ENCODE results near the gene S100A3.

S100A3 gene

GRCh38 chr1:153549741-153550397 is 811 bp upstream of the S100A3 start:
- no peak for DNase-seq (ENCODE audit: low read depth in 2 of 2)

GRCh38 chr1:153547560-153548551 is 1.2 kb downstream of the S100A3 start:
- no peak for DNase-seq (ENCODE audit: low read depth in 2 of 2)

- no peak for DNase-seq (ENCODE audit: low read depth in 2 of 2)
Measured at GRCh38 chr1:153546796-153547559, 2.1 kb downstream of the S100A3 start.

- no peak for DNase-seq (ENCODE audit: low read depth in 2 of 2)
Measured at GRCh38 chr1:153546371-153546770, 2.7 kb downstream of the S100A3 start.

GRCh38 chr1:153545067-153546055 is 3.7 kb downstream of the S100A3 start, which contains the start of gene S100A4:
Gene S100A4, minus strand, starts transcription at chr1:153545806. Its CDS starts 1,012 bp downstream, at chr1:153544794.
- peak; percentile 71 to 84 for DNase-seq (ENCODE audit: low read depth in 2 of 2)

- DNase-seq (ENCODE audit: low read depth in 2 of 2): no peak
Measured at GRCh38 chr1:153544453-153545066, 4.5 kb downstream of the S100A3 start.

GRCh38 chr1:153543736-153544135 is 5.3 kb downstream of the S100A3 start:
- no peak for DNase-seq (ENCODE audit: low read depth in 2 of 2)

- no peak for DNase-seq (ENCODE audit: low read depth in 2 of 2)
Measured at GRCh38 chr1:153542956-153543711, 5.9 kb downstream of the S100A3 start.

- DNase-seq (ENCODE audit: low read depth in 2 of 2): no peak
Measured at GRCh38 chr1:153541641-153542590, 7.1 kb downstream of the S100A3 start.

GRCh38 chr1:153540394-153541361 is 8.4 kb downstream of the S100A3 start, which contains the start of gene S100A5:
Gene S100A5, minus strand, starts transcription at chr1:153540934. Its CDS starts 743 bp downstream, at chr1:153540191.
- DNase-seq (ENCODE audit: low read depth in 2 of 2): no peak

GRCh38 chr1:153539395-153540093 is 9.5 kb downstream of the S100A3 start:
- DNase-seq (ENCODE audit: low read depth in 2 of 2): no peak

GRCh38 chr1:153538315-153538821 is 10.7 kb downstream of the S100A3 start:
- DNase-seq (ENCODE audit: low read depth in 2 of 2): no peak

GRCh38 chr1:153537376-153537730 is 11.7 kb downstream of the S100A3 start:
- DNase-seq (ENCODE audit: low read depth in 2 of 2): no peak

GRCh38 chr1:153536671-153537375 is 12.2 kb downstream of the S100A3 start:
- DNase-seq (ENCODE audit: low read depth in 2 of 2): no peak

- peak; percentile 71 to 73 for DNase-seq (ENCODE audit: low read depth in 2 of 2)
Measured at GRCh38 chr1:153536012-153536670, 12.9 kb downstream of the S100A3 start.

Data from stimulated activated CD8-positive, alpha-beta memory T cell treated with anti-CD3 and anti-CD28 coated beads, Interleukin-2, amount 100 ng/mL, for 1 hour (primary cell).